ENCODE measurements around the gene GPR142. TPM values are rescaled to one million over a fixed set of nuclear protein-coding genes. Genes with fewer than 3 reads are reported as not detected.

Gene GPR142
- total RNA-seq, 1 experiment from 2014 or later, result not detected

DNA sequence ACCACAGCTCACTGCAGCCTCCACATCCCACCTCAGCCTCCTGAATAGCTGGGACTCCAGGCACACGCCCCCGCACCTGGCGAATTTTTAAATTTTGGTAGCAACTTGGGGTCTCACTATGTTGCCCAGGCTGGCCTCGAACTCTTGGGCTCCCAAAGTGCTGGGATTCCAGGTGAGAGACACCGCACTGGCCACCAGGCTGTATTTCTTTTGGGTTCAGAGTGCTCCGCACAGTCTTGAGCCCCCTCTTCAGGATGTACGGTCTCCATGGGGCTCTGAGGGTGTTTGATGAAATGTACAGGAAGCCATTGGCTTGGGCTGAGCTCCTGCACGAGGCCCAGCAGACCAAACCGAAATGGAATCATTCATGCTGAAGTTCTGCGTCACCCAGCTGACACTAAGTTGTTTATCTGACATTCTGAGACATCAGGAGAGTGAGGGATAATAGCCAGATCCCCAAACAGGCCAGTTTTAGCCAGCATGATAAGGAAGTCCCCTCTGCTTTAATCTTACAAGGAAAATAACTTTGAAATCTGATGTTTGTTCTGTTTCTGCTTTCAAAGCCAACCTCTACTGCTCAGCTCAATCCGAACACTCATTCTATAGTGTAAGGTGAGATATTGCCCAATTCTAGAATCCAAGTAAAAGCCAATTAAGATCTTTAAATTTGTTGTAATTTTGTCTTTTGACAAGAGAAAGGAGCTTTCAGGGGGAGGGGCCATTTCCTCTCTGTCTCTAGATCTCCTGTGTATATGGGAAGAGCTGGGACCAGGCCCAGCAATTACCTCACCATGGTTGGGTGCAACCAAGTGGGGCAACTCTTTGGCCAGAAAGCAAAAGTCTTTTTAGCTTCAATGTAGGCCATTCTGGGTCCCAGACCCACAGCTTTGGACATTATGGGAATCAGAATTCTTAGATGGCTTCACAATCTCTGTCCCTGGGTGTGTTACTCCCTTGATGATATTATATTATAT is 23.7 kb downstream of the GPR142 start:
- DNase-seq (ENCODE audit: unreplicated experiment), result no peak
- H3K27me3 Mint-ChIP-seq (ENCODE audit: insufficient read depth, unreplicated experiment), result peaks cover 21% of the 10 kb centered on the region
- intact Hi-C loops (cut with micrococcal nuclease), result no loop called here
- no peak overlapping the region for H3K27ac Mint-ChIP-seq (ENCODE audit: low read depth, unreplicated experiment)
- no peak overlapping the region for H3K4me3 Mint-ChIP-seq (ENCODE audit: unreplicated experiment)
- ChIA-PET POLR2A (interaction anchor here (1.4 kb wide), 1 partner anchor 39 kb away, joined by 3 read pairs; no protein-coding TSS in a partner anchor), CTCF (interaction anchor here (0.5 to 1.9 kb wide), 7 partner anchors 10 to 473 kb away, joined by 3 to 7 read pairs (median 4); no protein-coding TSS in a partner anchor)
- TF ChIP-seq, protein P1, sequence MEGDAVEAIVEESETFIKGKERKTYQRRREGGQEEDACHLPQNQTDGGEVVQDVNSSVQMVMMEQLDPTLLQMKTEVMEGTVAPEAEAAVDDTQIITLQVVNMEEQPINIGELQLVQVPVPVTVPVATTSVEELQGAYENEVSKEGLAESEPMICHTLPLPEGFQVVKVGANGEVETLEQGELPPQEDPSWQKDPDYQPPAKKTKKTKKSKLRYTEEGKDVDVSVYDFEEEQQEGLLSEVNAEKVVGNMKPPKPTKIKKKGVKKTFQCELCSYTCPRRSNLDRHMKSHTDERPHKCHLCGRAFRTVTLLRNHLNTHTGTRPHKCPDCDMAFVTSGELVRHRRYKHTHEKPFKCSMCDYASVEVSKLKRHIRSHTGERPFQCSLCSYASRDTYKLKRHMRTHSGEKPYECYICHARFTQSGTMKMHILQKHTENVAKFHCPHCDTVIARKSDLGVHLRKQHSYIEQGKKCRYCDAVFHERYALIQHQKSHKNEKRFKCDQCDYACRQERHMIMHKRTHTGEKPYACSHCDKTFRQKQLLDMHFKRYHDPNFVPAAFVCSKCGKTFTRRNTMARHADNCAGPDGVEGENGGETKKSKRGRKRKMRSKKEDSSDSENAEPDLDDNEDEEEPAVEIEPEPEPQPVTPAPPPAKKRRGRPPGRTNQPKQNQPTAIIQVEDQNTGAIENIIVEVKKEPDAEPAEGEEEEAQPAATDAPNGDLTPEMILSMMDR (IDR thresholded peaks at IDR 0.05; ENCODE audit: unreplicated experiment), result no peak
- BruUV-seq (replicated peaks), result no TSS peak
- H3K36me3 Mint-ChIP-seq (ENCODE audit: insufficient read depth, unreplicated experiment), result no peaks in the 10 kb centered on the region
- peaks cover 6% of the 10 kb centered on the region for H3K4me1 Mint-ChIP-seq (ENCODE audit: insufficient read depth, unreplicated experiment)
- no peaks in the 10 kb centered on the region for H3K9me3 Mint-ChIP-seq (ENCODE audit: unreplicated experiment)

DNA sequence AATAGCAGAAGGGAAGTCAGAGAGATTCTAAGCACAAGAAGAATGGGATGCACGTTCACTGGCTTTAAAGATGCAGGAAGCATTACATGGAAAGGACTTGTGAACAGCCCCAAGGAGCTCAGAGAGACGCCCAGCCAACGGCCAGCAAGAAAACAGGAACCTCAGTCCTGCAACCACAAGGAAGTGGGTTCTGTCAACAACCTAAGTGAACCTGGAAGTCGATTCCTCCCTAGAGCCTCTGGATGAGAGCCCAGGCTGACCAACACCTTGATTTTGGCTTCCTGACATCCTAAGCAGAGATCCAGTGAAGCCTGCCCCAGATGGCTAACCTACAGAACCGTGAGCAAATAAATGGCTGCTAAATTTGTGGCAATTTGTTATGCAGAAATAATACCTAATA is 24.5 kb downstream of the GPR142 start:
- DNase-seq (ENCODE audit: unreplicated experiment), result no peak

DNA sequence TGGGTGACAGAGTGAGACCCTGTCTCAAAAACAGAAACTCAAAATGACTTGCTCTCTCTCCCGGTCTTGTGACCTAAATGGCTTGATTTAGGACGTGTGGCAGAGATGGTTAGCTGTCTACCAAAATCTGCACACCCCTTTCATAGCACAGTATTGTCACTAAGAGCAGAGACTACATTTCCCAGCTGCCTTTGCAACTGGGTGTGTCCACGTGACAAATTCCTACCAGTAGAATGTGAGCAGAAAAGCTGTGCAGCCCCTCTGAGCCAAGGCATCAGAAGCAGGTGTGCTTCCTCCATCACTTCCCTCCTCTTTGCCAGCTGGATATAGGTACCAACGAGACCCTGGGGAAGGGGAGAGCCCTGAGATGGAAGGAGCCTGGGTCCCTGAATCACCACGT is 25.5 kb downstream of the GPR142 start:
- CTCF ChIA-PET, result interaction anchor here (1.2 to 3.0 kb wide), 4 partner anchors 12 to 65 kb away, joined by 3 to 21 read pairs (median 6); no protein-coding TSS in a partner anchor
- Mint-ChIP-seq H3K27me3 (ENCODE audit: insufficient read depth, unreplicated experiment) (peaks cover 21% of the 10 kb centered on the region), H3K9me3 (ENCODE audit: unreplicated experiment) (no peaks in the 10 kb centered on the region), H3K4me3 (ENCODE audit: unreplicated experiment) (no peak overlapping the region), H3K4me1 (ENCODE audit: insufficient read depth, unreplicated experiment) (peaks cover 6% of the 10 kb centered on the region), H3K36me3 (ENCODE audit: insufficient read depth, unreplicated experiment) (no peaks in the 10 kb centered on the region), H3K27ac (ENCODE audit: low read depth, unreplicated experiment) (no peak overlapping the region)
- POLR2A ChIA-PET, result interaction anchor here (1.5 kb wide), 1 partner anchor 24 kb away, joined by 5 read pairs; no protein-coding TSS in a partner anchor
- DNase-seq (ENCODE audit: unreplicated experiment), result no peak
- TF ChIP-seq, protein P1 (IDR thresholded peaks at IDR 0.05; ENCODE audit: unreplicated experiment), result no peak
- intact Hi-C loops (cut with micrococcal nuclease), result no loop called here
- no TSS peak for BruUV-seq (replicated peaks)

More for the DNA sequence above, 24.5 kb downstream of the GPR142 start:
- intact Hi-C loops (cut with micrococcal nuclease), result no loop called here
- H3K4me3 Mint-ChIP-seq (ENCODE audit: unreplicated experiment), result no peak overlapping the region
- no TSS peak for BruUV-seq (replicated peaks)
- CTCF ChIA-PET, result interaction anchor here (0.6 to 1.9 kb wide), 5 partner anchors 10 to 472 kb away, joined by 3 to 7 read pairs (median 5); no protein-coding TSS in a partner anchor
- H3K36me3 Mint-ChIP-seq (ENCODE audit: insufficient read depth, unreplicated experiment), result no peaks in the 10 kb centered on the region
- peaks cover 21% of the 10 kb centered on the region for H3K27me3 Mint-ChIP-seq (ENCODE audit: insufficient read depth, unreplicated experiment)
- peaks cover 6% of the 10 kb centered on the region for H3K4me1 Mint-ChIP-seq (ENCODE audit: insufficient read depth, unreplicated experiment)
- no peak overlapping the region for H3K27ac Mint-ChIP-seq (ENCODE audit: low read depth, unreplicated experiment)
- POLR2A ChIA-PET, result interaction anchor here (1.4 kb wide), 1 partner anchor 39 kb away, joined by 3 read pairs; no protein-coding TSS in a partner anchor
- H3K9me3 Mint-ChIP-seq (ENCODE audit: unreplicated experiment), result no peaks in the 10 kb centered on the region
- TF ChIP-seq, protein P1 (IDR thresholded peaks at IDR 0.05; ENCODE audit: unreplicated experiment), result no peak

DNA sequence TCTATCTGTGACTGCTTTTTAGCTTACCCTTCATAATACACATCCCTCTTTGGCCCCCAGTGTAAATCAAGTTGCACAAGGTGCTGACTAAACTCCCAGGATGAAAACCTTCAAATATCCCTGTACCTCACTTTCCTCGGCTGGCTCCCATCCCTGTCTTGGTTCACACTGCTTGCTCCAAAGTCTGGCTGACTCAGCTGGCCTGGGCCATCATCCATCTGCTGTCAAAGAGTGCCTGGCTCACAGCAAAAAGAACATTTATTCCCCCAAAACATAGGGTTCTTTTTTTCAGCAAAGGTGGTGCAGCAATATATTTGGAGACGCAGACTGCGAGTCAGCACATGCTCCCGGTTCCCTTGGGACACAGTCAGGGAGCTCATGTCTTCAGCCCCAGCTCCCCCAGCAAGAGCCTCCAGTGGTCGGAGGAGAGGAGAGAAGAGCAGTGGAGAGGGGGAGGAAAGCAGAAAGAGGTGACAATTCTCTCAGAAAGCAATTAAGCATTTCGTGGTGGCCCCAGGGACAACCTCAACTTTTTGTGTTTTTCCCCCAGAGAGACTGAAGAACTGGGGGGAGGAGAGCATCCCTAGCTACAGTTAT is 26.1 kb downstream of the GPR142 start:
- H3K27ac Mint-ChIP-seq (ENCODE audit: low read depth, unreplicated experiment), result no peak overlapping the region
- peaks cover 21% of the 10 kb centered on the region for H3K27me3 Mint-ChIP-seq (ENCODE audit: insufficient read depth, unreplicated experiment)
- H3K9me3 Mint-ChIP-seq (ENCODE audit: unreplicated experiment), result no peaks in the 10 kb centered on the region
- TF ChIP-seq, protein P1 (IDR thresholded peaks at IDR 0.05; ENCODE audit: unreplicated experiment), result no peak
- H3K36me3 Mint-ChIP-seq (ENCODE audit: insufficient read depth, unreplicated experiment), result no peaks in the 10 kb centered on the region
- DNase-seq (ENCODE audit: unreplicated experiment), result no peak
- H3K4me1 Mint-ChIP-seq (ENCODE audit: insufficient read depth, unreplicated experiment), result peaks cover 6% of the 10 kb centered on the region
- no peak overlapping the region for H3K4me3 Mint-ChIP-seq (ENCODE audit: unreplicated experiment)
- POLR2A ChIA-PET, result interaction anchor here (0.8 to 1.5 kb wide), 2 partner anchors 24 to 33 kb away, joined by 3 to 5 read pairs; no protein-coding TSS in a partner anchor
- CTCF ChIA-PET, result interaction anchor here (0.5 to 3.0 kb wide), 5 partner anchors 13 to 99 kb away, joined by 3 to 21 read pairs (median 3); partner anchors contain the start of gene GPR142
- BruUV-seq (replicated peaks), result no TSS peak
- intact Hi-C loops (cut with micrococcal nuclease), result no loop called here

All from MCF 10A (cell line).